ENCODE measurements around the gene NTRK1.

Gene NTRK1

DNA sequence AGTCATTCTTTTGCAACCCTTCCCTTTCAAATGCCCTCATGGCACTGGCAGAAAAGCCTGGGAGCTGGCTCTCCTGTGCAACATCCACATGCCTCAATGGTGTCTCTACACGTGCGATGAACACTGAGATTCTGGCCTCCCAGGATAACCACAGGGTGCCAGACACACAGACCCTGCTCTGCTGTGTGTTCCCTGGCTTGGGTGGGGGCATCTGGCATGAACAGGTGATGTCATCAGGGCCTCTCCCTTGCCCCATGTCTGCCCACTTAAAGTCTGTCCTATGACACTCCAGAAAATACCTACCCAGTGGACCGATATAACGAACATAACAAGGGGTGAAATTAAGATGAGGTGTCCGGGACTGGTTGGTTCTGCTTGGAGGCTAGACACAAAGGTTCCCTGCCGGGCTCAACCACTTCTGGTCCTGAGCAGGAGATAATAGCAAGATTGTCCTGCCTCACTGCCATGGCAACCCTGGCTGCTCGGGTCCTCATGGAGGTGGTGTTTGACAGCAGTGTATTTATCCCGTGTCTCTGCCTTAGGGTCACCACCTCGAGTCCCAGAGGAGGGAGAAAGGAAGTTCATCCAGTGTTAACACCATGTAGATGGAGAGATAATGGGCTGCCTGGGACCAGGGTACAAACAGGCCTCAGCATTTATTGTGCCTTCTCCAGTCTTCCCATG is 21.1 kb upstream of the NTRK1 start:
- no peak for DNase-seq

DNA sequence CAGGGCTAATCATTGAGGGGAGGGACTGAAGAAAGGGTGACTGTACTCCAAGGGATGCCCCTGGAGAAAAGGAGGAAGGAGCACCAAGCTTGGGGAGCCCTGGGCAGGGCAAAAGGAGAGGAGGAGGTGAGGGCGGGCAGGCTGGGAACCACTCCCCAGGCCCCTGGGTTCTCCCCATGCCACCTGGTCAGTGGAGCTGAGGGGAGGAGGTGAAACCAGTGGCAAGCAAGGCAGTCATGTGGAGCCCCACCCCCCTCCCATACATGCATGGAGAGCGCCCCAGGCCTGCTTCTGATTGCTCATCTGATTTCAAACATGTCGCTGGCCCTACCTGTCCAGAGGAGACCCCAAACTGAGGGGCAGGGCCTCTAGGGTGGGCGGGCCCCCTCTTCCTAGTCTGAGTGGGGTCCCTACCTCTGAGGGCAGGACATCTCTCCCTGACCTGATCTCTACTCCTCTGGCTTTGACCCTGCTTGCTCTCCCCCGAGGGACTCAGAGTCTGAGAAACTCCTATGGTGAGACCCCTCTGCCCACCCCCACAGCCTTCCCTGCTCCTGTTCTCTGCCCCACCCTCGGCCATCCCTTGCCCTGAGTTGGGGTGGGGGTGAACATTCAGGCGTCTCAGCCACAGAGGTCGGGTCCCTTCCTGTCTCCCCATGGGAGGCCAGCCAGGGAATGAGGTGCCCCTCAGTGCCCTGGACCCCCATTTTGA is 20.3 kb upstream of the NTRK1 start:
- no peak for DNase-seq

DNA sequence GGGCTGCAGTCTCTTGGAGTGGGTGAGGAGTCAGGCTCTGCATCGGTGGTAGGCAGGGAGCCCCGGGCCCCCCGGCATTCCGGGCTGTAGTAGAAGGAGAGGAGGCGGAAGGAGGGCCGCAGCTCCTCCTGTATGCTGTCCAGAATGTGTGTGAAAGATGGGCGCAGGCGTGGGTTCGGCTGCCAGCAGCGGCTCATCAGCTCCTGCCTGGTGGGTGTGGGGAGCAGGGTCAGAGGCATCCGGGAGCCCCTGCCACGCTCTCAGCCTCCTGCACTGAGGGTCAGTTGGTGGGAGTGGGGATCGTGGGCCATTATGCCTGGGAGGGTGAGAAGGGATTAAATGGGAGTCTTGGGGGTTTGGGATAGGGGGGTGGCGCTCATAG is 19.8 kb upstream of the NTRK1 start:
- DNase-seq, result no peak

DNA sequence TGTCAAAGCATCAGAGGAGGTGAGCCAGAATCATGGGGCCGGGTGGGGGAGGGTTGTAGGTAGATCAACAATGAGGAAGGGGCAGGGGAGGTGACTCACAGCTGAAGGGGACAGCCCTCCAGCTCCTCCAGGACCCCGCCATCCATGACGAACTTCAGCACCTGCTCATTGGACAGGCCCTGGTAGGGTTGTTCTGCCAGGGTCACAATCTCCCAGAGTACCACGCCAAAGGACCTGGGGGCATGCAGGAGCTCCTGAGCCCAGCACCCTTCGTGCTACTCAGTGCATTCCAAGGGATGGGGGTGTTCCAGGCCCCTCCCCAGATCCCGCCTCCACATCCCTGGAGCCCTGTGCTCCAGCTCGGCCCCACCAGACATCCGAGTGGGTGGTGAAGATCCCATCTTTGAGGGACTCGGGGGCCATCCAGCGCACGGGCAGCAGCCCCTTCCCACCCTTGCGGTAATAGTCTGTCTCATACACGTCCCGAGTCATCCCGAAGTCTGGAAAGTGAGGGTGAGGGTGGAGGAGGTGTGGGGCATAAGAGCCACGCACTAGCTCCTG is 19.3 kb upstream of the NTRK1 start:
- DNase-seq, result no peak

DNA sequence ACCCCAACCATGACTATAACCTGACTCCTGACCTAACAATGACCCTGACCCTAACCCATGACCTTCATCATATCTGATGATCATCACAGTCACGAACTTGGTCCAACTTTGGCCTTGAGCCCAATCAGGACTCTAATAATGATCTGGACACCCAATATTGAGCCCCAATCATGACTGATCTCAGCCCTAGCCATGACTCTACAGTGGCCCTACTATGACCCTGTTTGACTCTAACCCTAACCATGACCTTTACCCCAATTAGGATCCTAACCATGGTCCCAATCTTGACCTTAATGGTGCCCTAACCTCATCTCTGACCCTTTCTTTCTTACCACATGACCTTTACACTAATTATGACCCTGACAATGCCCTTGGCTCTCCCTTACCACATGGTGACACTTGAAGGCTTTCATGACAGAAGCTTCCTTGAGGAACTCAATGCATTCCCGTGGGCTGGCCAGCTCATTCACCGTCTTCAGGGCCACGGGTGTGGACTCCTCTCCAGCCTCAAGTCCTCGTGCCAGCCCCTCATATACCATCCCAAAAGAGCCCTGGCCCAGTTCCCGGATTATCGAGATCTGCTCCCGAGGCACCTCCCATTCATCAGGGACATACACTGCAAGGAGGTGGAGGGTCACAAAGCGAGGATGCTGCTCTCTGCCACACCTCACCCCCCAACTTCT is 17.9 kb upstream of the NTRK1 start:
- DNase-seq, result no peak

DNA sequence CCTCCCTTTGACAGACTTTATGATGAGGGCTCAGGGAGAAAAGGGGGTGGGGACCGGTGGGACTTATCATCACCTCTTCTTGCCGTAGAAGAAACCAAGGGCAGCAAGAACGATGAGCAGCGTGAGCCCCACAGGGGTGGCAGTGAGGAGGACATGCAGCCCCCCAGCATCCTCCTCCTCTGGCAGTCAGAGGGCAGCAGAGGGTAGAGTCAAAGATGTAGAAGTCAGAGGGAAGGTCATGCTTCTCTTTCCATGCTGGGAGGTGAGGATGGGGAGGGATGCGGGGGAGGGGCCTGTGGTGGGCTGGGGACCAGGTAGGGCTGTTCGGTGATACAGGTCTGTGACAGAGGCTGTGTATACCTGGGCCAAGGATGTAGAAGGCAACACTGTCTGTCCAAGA is 16.6 kb upstream of the NTRK1 start:
- DNase-seq, result no peak

DNA sequence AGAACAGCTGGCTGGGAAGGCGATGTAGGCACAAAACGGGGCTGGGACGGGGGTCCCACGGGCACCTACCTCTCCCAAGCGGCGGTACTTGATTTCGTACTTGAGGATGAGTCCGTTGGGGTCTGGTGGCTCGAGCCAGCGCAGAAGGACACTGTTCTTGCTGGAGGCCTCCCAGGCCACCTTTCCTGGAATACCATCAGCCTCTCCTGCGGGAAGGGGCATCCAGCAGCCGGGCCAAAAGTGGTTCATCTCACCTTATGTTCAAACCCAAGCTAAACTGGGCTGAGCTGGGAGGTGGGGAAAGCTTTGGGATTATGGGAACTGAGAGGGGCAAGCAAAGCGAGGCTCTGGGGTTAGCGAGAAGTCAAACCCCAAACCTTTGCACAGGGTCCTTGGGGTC is 16.0 kb upstream of the NTRK1 start:
- DNase-seq, result no peak

DNA sequence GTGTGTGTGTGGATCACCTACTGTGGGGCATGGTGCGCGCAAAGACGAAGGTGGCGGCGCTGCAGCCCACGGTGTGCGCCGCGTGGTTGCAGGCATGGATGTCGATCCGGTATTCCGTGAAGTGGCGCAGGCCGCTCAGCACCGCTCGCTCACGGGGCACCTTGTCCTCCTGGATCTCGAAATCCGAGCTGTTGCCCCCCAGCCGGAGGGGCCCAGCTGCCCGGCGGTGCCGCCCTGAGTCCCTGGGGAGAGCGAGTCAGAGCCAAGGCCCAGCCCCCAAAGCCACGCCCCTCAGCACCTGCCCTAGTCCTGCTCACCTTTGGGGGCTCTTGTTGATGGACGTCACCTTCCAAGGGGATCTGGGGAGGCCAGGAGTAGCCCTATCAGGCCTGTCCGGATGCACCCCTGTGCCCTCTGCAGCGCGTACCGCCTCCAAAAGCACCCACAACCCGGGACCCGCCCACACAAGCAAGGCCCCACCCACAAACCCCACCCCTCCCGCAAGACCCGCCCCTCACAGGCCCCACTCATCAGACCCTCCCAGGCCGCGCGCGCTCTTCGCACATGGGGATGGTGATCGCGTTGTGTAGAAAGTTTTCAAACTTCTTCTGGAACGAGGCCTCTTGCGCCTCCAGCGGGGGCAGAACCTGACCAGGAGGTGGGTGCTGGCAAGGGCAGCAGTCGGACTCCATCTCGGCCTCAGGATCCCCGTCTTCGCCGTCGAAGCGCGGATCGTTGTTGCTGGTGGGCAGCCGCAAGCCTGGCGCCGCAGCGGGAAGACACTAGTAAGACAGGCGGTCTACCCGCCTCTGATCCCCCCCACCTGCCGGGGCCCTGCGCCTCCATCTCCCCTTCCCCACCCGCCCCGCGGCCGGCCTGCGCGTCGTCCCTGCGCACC is 15.4 kb upstream of the NTRK1 start:
- no peak for DNase-seq

DNA sequence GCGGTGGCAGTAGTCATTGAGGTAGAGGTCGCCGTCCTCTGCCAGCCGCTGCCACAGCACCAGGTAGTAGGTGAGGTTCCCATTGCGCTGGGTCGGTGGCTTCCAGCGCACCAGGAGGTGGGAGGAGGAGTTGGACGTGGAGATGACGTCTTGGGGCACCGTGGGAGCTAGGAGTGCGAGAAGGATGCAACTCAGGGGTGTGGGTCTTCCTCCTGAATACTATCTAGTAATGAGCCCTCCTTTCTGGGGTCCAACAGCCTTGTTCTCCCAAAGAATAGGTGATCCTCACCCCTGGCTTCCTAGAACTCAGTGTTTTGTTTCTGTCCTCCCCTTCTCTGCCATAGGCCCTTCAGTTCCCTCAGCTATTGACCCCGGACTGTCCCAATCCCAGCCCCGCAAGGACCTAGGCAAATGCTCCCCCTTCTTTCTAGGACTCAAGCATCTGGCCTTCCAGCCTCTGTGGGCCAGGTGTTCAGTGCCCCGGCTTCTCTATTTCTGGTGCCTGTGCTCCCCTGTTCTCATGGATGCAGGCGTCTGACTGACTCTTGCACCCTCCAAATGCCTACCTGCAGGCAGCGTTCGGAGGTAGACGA is 14.6 kb upstream of the NTRK1 start:
- no peak for DNase-seq

DNA sequence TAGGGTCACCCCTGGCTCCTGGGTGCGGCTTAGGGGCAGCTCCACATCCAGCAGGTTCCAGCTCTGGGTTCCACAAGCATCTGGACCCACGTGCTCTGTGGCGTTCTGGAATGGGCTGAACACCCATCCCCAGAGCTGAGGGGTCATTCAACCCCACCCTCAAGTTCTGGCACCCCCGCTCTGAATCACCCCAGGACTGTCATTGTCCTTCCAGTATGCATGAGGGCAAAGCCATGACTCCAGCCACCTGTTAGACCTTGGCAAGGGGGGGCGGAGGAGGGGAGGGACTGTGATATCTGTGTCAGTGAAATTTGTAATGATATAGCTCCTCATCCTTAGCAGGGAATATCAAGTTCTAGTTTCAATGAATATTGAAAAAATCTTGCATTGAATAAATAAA is 14.0 kb upstream of the NTRK1 start:
- DNase-seq, result no peak

DNA sequence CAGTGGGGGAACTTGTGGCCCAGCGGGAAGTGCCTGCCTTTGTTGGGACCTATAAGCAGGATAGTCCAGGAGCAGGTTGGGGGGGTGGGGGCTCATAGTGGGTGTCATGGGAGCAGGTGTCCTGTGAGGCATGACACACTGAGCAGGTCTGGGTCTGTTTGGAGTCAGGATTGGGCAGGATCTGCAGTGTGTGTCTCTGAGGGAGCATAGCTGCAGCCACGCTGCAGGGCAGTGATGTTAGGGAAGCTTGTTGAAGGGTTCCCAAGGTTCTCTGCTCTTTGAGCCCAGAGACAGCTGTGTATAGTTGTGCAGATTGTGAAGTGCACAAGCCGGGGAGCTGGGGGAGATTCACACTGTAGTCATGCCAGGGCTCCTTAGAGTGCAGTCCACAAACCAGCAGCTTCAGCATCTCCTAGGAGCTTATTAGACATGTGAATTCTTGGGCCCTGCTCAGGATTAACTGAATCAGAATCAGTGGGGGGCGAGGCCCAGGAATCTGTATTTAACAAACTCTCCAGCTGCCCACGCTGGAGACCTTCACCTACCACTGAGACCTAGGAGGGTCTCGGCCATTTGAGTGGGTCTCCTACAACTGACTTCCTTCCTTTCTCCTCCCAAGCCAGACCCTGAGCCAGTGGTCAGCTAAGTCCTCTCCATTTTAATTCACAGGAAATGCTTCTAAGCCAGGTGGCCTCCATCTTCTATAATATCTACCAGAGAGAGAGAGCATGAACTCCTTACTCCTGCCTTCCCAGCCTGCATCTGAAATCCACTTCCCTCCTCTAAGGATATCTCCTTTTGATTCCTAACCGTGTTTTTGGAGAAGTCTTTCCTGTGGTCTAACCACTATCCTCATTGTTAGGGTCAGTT is 12.8 kb upstream of the NTRK1 start:
- DNase-seq, result no peak

DNA sequence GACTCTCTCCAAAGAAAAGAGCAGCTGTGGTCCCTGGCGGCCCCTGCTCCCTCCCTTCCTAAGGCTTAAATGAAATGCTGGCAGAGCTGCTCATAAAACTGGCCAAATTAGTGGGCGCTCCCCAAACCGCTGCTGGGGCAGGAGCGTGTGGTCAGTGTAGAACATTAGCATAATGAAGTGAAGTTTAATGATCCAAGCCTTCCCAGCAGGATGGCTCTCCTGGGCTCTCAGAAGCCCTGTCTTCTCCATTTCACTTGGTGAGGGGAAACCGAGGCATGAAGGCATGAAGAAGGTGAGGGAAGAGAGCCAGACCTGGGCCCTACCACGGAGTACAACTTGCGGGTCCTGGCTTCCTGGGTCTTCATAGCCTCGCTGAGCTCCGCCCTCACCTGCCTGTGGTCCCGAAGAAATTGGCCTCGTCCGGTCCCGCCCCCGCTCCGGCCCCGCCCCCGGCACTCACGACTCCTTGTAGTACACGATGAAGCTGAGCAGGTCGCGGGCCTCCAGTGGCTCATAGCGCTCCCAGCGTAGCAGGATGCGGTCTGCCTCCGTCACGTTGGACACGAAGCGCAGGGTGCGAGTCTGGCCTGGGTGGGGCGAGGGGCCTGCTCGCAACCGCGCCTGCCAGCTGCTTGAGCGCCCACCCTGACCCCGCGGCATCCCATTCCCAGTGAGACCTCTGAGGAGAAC is 12.1 kb upstream of the NTRK1 start:
- DNase-seq, result no peak

DNA sequence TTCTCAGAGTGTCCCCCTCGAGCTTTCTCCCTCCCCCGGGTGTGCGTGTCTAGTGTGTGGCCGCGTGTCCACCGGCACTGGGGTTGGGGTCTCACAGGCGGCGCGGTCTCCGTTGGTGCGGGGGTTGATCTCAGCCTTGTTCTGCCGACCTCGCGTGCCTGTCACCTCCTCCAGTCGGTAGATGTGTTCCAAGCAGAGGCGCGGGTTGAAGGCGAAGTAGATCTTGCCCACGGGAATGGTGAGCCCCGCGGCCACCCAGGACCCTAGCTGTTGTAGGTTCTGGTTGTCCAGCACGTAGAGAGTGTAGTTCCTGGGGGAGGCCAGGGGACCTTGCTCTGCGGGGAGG is 11.5 kb upstream of the NTRK1 start:
- DNase-seq, result no peak

DNA sequence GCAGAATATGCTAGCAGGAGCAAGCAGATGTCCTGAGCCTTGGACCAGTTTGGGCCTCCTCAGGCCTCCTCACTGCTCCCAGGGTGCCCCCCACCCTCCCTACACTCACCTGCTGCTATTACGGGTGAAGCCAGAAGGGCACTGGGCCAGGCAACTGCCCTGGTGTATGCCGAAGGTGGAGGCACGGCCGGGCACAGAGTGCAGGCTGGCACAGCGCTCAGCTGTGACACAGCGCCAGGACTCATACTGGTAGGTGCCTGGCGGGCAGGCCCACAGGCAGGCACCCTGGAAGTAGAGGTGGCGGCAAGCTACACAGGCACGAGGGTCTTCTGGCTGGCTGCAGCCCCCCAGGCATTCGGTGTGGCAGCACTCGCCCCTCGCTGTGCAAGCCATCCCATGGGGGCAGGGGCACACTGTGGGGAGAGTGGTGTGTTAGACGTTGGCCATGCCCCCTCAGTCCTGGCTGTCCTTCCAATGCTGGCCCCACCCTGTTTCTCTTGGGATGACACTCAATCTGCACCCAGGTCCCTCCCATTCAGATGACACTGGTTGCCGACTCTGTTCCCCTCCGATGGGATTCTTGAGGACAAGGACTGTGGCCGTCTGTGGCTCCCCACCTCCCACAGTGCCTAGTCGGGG is 8.8 kb upstream of the NTRK1 start:
- peak; percentile 99 for DNase-seq

DNA sequence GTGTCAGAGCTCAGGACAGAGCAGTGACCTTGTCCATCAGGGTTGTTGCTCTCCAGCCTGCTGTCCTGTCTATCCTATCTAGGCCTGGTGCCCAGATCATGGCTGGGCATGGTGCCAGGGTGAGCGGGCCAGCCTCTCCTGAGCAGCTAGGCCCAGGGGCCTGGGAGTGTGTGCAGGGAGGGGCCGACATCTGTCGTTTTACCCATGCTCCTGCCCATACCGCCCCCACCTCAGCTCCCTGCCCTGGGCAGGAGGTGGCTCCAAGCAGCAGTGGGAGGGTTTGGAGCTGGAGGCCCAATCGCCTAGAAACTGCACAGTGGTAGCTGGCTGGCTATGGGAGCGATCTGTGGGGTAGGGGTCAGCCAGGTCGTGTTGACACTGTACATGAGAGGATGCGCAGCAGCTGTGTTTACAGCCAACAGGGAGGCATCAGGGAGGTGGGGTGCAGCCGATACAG is 8.2 kb upstream of the NTRK1 start:
- peak; percentile 99 for DNase-seq

DNA sequence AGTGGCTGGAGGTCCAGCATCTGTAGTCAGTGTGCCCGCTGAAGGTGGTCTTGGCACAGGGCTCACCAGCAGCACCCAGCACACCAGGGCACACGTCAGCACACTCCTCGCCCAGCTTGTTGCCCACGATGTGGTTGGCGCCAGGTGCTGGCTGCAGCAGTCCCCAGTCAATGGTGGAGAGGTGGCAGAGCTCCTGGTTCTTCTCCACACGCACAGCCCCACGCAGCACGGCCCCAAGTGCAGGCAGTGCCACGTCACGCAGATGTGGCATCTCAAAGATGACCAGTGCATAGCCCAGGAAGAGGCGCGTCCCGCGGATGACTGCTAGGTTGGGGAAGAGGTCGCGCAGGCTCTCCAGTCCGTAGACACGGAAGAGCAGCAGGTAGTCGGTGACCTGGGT is 6.9 kb upstream of the NTRK1 start:
- DNase-seq, result no peak

DNA sequence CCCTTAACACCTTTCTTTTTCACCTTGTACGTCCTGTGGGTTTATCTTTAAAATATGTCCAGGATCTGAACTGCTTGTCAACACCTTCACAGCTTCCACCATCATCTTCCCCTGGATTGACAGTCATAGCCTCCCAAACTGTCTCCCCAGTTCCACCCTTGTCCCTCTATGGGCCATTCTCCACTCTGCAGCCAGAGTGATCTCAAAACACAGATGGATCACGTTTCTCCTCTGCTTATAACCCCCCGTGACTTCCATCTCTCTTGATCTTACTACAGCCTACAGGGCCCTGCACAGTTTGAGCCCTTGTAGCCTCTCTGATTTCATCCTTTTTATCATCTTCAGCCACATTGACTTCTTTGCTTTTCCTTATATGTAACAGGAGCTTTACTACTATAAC is 6.0 kb upstream of the NTRK1 start:
- no peak for DNase-seq

DNA sequence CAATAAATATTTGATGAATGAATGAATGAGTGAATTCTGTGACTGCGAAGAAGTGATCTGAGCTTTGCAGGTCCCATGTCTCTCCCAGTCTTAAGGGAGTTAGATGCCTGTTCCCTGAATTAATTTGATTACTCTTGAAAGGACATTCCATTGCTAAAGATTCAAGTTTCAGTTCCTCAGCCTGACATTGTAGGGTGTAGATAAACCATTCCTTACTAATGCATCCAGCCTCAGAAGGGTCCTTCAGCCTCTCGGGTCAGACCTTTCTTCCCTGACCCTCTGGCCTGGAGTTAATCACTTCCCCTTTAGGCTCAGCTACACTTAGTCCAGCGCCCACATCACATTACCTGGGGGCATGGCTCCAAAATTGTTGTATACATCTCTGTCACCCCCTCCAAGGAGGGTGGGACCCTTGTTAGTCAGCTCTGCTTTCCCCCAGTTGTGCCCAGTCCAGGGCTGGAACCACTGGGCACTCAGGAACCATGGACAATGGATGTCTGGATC is 4.3 kb upstream of the NTRK1 start:
- no peak for DNase-seq

DNA sequence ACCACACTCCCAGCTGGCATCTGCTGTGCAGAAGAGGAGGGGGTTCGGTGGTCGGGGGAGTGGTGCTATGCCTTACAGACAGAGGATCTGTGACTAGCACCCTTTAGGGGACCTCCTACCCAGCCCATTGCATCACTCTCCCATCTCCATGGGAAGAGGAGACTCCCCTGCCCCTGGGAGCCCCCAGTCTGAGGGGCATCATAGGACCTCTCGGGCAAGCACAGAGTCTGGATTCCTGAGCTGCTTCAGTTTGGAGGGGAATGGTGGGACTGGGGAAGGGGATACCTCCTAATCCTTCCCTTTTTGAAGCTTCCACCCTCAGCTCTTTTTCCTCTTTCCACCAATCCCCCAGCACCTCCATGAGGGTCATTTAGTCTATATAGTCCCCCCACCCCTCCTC is 3.1 kb upstream of the NTRK1 start:
- no peak for DNase-seq

DNA sequence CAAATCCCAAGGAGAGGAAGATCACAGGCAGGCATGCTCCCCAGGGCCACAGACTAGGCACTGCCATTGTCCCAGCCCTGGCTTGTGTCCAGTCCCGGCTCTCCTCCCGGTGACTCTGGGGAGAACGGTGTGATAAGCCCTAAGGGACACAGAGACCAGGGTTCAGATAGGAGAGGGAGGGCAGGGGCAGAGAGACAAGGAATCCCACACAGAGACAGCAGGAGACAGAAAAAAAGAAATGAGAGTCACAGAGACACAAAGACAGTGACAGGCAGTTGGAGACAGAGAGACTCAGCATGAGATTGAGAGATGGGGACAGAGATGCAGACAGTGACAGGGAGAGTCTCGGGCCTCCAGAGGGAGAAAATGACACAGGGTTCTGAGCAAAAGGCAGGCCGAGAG is 2.1 kb upstream of the NTRK1 start:
- DNase-seq, result peak; percentile 50
